CD8-positive, alpha-beta memory T cell (primary cell): ENCODE data around the gene AMPD3. TPM values are rescaled to one million over a fixed set of nuclear protein-coding genes. Genes with fewer than 3 reads are reported as not detected.
"Not testable (repeated sequence)": the region's sequence is repeated elsewhere in the genome, so short reads cannot be mapped to it uniquely, and the experiment has no call there.

Experiments
- CTCF ChIA-PET: fragments of 350-600 bp; sonication (Branson Sonifier 250); formaldehyde crosslinking; loops from one replicate; lab custom pipeline; 2021; ENCODE audit warnings: antibody characterized with exemption; lab: Charles Lee
- POLR2A ChIA-PET: fragments of 350-600 bp; sonication (Branson Sonifier 250); formaldehyde crosslinking; loops from one replicate; lab custom pipeline; 2021; ENCODE audit warnings: antibody characterized with exemption; lab: Charles Lee
- DNase-seq, 5 donors: peaks; one replicate each; pipeline versions ENCODE4 v3.0.0 to v3.0.0-alpha.2; 2020 to 2022; ENCODE audit warnings: mixed read lengths in 1 of 5
- H3K27ac ChIP-seq: one replicate; pipeline ENCODE4 v1.7.0; 2013; ENCODE audit warnings: low read depth, mild to moderate bottlenecking, low read length, moderate library complexity
- H3K27me3 ChIP-seq: 2 replicates; pipeline ENCODE4 v1.7.0; 2013; ENCODE audit warnings: low read length, mild to moderate bottlenecking; ENCODE audit not compliant: insufficient read depth, poor library complexity, severe bottlenecking
- H3K36me3 ChIP-seq: 2 replicates; pipeline ENCODE4 v1.7.0; 2013; ENCODE audit warnings: mild to moderate bottlenecking, low read length, moderate library complexity; ENCODE audit not compliant: insufficient read depth
- H3K4me1 ChIP-seq: 2 replicates; pipeline ENCODE4 v1.7.0; 2013; ENCODE audit warnings: mild to moderate bottlenecking, low read length, moderate library complexity; ENCODE audit not compliant: insufficient read depth
- H3K4me3 ChIP-seq: 2 replicates; pipeline ENCODE4 v1.7.0; 2013; ENCODE audit warnings: mild to moderate bottlenecking, low read length
- H3K9me3 ChIP-seq: 2 replicates; pipeline ENCODE4 v1.7.0; 2013; ENCODE audit warnings: mild to moderate bottlenecking, low read length
- H3K27ac Mint-ChIP-seq, 8 donors: one replicate each; pipeline ENCODE4 v1.8.0; 2020 to 2021; ENCODE audit warnings: mixed read lengths in 8 of 8, mild to moderate bottlenecking in 6 of 8, inconsistent platforms in 3 of 8, moderate library complexity in 3 of 8
- H3K27me3 Mint-ChIP-seq, 2 donors: one replicate each; pipeline ENCODE4 v1.8.0; 2020 to 2021; ENCODE audit warnings: mixed read lengths in 2 of 2, mild to moderate bottlenecking in 1 of 2, moderate library complexity in 1 of 2
- H3K36me3 Mint-ChIP-seq, 3 donors: one replicate each; pipeline ENCODE4 v1.8.0; 2020 to 2021; ENCODE audit warnings: mixed read lengths in 3 of 3, inconsistent platforms in 1 of 3, mild to moderate bottlenecking in 1 of 3
- H3K4me1 Mint-ChIP-seq, 3 donors: one replicate each; pipeline ENCODE4 v1.8.0; 2020 to 2021; ENCODE audit warnings: mixed read lengths in 3 of 3, inconsistent platforms in 1 of 3, mild to moderate bottlenecking in 1 of 3
- H3K4me3 Mint-ChIP-seq, 7 donors: one replicate each; pipeline ENCODE4 v1.8.0; 2020 to 2021; ENCODE audit warnings: mixed read lengths in 7 of 7, mild to moderate bottlenecking in 6 of 7, moderate library complexity in 4 of 7, inconsistent platforms in 2 of 7
- H3K9me3 Mint-ChIP-seq, 5 donors: one replicate each; pipeline ENCODE4 v1.8.0; 2020 to 2022; ENCODE audit warnings: mixed read lengths in 5 of 5, mild to moderate bottlenecking in 3 of 5, moderate library complexity in 2 of 5, inconsistent platforms in 1 of 5
- polyA plus RNA-seq: library from polyadenylated mRNA; unstranded; fragments of 300-500 nt; fragmentation: Illumina TruSeq; gene quantifications from one replicate; pipeline ENCODE4 v1.2.3, GENCODE V29; 2021
- total RNA-seq, 2 experiments: library from RNA; stranded (reverse); gene quantifications; one replicate each; pipeline ENCODE4 v1.2.3, GENCODE V29; 2021

The AMPD3 gene
- total and polyA plus RNA-seq, 3 experiments from 2014 or later: 10.8 to 12.2 (median 12.0) TPM

- H3K4me3 ChIP-seq: no peak overlapping the region
- Mint-ChIP-seq H3K36me3 (peaks cover 0 to 8% (median 2%) of the 10 kb centered on the region in 3 donors), H3K27me3 (peaks cover 7 to 18% of the 10 kb centered on the region in 2 donors), H3K4me1 (peaks cover 16 to 17% (median 16%) of the 10 kb centered on the region in 3 donors), H3K27ac (no peak overlapping the region), H3K9me3 (peaks cover 0 to 5% (median 1%) of the 10 kb centered on the region in 5 donors), H3K4me3 (no peak overlapping the region)
- H3K27ac ChIP-seq: no peak overlapping the region
- no peak for DNase-seq
- no peaks in the 10 kb centered on the region for H3K36me3 ChIP-seq
- H3K9me3 ChIP-seq: no peaks in the 10 kb centered on the region
- CTCF ChIA-PET: interaction anchor here (0.5 to 1.3 kb wide), 2 partner anchors 58 to 318 kb away, joined by 3 read pairs; no protein-coding TSS in a partner anchor
- POLR2A ChIA-PET: no interaction called here
- H3K4me1 ChIP-seq: peaks cover 11% of the 10 kb centered on the region
- no peaks in the 10 kb centered on the region for H3K27me3 ChIP-seq
These were observed 36.1 kb upstream of the AMPD3 start for GRCh38 chr11:10418950-10419310.

GRCh38 chr11:10426475-10426874, 28.6 kb upstream of the AMPD3 start:
- ChIA-PET POLR2A (no interaction called here), CTCF (interaction anchor here (2.2 to 2.9 kb wide), 2 partner anchors 13 to 115 kb away, joined by 7 to 9 read pairs; partner anchors contain the start of gene RNF141)
- Histone ChIP-seq H3K27ac (no peak overlapping the region), H3K4me1 (no peaks in the 10 kb centered on the region), H3K27me3 (no peaks in the 10 kb centered on the region), H3K9me3 (no peaks in the 10 kb centered on the region), H3K36me3 (no peaks in the 10 kb centered on the region), H3K4me3 (no peak overlapping the region)
- Mint-ChIP-seq H3K4me3 (no peak overlapping the region), H3K36me3 (peaks cover 0 to 13% (median 4%) of the 10 kb centered on the region in 3 donors), H3K27me3 (peaks cover 13 to 66% of the 10 kb centered on the region in 2 donors), H3K27ac (no peak overlapping the region), H3K9me3 (peaks cover 0 to 8% (median 4%) of the 10 kb centered on the region in 5 donors), H3K4me1 (no peaks in the 10 kb centered on the region)
- DNase-seq: no peak

GRCh38 chr11:10428453-10428852, 26.6 kb upstream of the AMPD3 start:
- Histone ChIP-seq H3K4me1 (no peaks in the 10 kb centered on the region), H3K27ac (no peak overlapping the region), H3K4me3 (no peak overlapping the region), H3K27me3 (no peaks in the 10 kb centered on the region), H3K9me3 (no peaks in the 10 kb centered on the region), H3K36me3 (no peaks in the 10 kb centered on the region)
- Mint-ChIP-seq H3K4me1 (no peaks in the 10 kb centered on the region), H3K9me3 (peaks cover 0 to 5% (median 4%) of the 10 kb centered on the region in 5 donors), H3K36me3 (peaks cover 0 to 14% (median 3%) of the 10 kb centered on the region in 3 donors), H3K4me3 (no peak overlapping the region), H3K27me3 (peaks cover 12 to 55% of the 10 kb centered on the region in 2 donors), H3K27ac (no peak overlapping the region)
- no peak for DNase-seq
- POLR2A ChIA-PET: interaction anchor here (0.6 kb wide), 1 partner anchor 31 kb away, joined by 3 read pairs; no protein-coding TSS in a partner anchor
- CTCF ChIA-PET: interaction anchor here (0.7 to 1.3 kb wide), 2 partner anchors 8 to 59 kb away, joined by 3 read pairs; no protein-coding TSS in a partner anchor

GRCh38 chr11:10429526-10429925, 25.5 kb upstream of the AMPD3 start:
- CTCF ChIA-PET: interaction anchor here (0.8 kb wide), 1 partner anchor 16 kb away, joined by 3 read pairs; no protein-coding TSS in a partner anchor
- H3K9me3 Mint-ChIP-seq: peaks cover 0 to 5% (median 2%) of the 10 kb centered on the region in 5 donors
- POLR2A ChIA-PET: no interaction called here

GRCh38 chr11:10432493-10432892, 22.6 kb upstream of the AMPD3 start:
- H3K27ac Mint-ChIP-seq: no peak overlapping the region
- H3K4me1 ChIP-seq: no peaks in the 10 kb centered on the region
- peaks cover 0 to 4% (median 2%) of the 10 kb centered on the region in 5 donors for H3K9me3 Mint-ChIP-seq
- no peaks in the 10 kb centered on the region for H3K9me3 ChIP-seq
- POLR2A ChIA-PET: no interaction called here
- no peak for DNase-seq
- H3K36me3 Mint-ChIP-seq: peaks cover 0 to 7% (median 3%) of the 10 kb centered on the region in 3 donors
- no peak overlapping the region for H3K4me3 Mint-ChIP-seq
- peaks cover 10 to 40% of the 10 kb centered on the region in 2 donors for H3K27me3 Mint-ChIP-seq
- H3K4me3 ChIP-seq: no peak overlapping the region
- H3K36me3 ChIP-seq: no peaks in the 10 kb centered on the region
- H3K27me3 ChIP-seq: no peaks in the 10 kb centered on the region
- no peak overlapping the region for H3K27ac ChIP-seq
- CTCF ChIA-PET: interaction anchor here (1.4 kb wide), 1 partner anchor 27 kb away, joined by 3 read pairs; no protein-coding TSS in a partner anchor
- no peaks in the 10 kb centered on the region for H3K4me1 Mint-ChIP-seq

More at GRCh38 chr11:10429526-10429925, 25.5 kb upstream of the AMPD3 start:
- Mint-ChIP-seq H3K4me1 (no peaks in the 10 kb centered on the region), H3K27me3 (peaks cover 10 to 52% of the 10 kb centered on the region in 2 donors), H3K27ac (no peak overlapping the region), H3K4me3 (no peak overlapping the region), H3K36me3 (peaks cover 0 to 7% (median 3%) of the 10 kb centered on the region in 3 donors)
- Histone ChIP-seq H3K36me3 (no peaks in the 10 kb centered on the region), H3K27ac (no peak overlapping the region), H3K27me3 (no peaks in the 10 kb centered on the region), H3K9me3 (no peaks in the 10 kb centered on the region), H3K4me3 (no peak overlapping the region), H3K4me1 (no peaks in the 10 kb centered on the region)
- DNase-seq: no peak

- Mint-ChIP-seq H3K36me3 (peaks cover 0 to 7% (median 3%) of the 10 kb centered on the region in 3 donors), H3K27me3 (peaks cover 10 to 37% of the 10 kb centered on the region in 2 donors), H3K4me1 (no peaks in the 10 kb centered on the region), H3K4me3 (no peak overlapping the region), H3K9me3 (peaks cover 0 to 4% (median 2%) of the 10 kb centered on the region in 5 donors), H3K27ac (no peak overlapping the region)
- ChIA-PET POLR2A (no interaction called here), CTCF (no interaction called here)
- Histone ChIP-seq H3K27ac (no peak overlapping the region), H3K36me3 (no peaks in the 10 kb centered on the region), H3K4me1 (no peaks in the 10 kb centered on the region), H3K4me3 (no peak overlapping the region), H3K27me3 (no peaks in the 10 kb centered on the region), H3K9me3 (no peaks in the 10 kb centered on the region)
- DNase-seq: no peak
These were observed 22.1 kb upstream of the AMPD3 start for GRCh38 chr11:10432971-10433370.

GRCh38 chr11:10436224-10436623, 18.8 kb upstream of the AMPD3 start:
- no peaks in the 10 kb centered on the region for H3K9me3 ChIP-seq
- no peak for DNase-seq
- H3K36me3 ChIP-seq: no peaks in the 10 kb centered on the region
- H3K27me3 Mint-ChIP-seq: peaks cover 3 to 6% of the 10 kb centered on the region in 2 donors
- no peaks in the 10 kb centered on the region for H3K4me1 ChIP-seq
- no peak overlapping the region for H3K27ac Mint-ChIP-seq
- CTCF ChIA-PET: interaction anchor here (0.9 kb wide), 1 partner anchor 20 kb away, joined by 3 read pairs; no protein-coding TSS in a partner anchor
- no peaks in the 10 kb centered on the region for H3K27me3 ChIP-seq
- peaks cover 0 to 4% (median 0%) of the 10 kb centered on the region in 3 donors for H3K36me3 Mint-ChIP-seq
- no peak overlapping the region for H3K4me3 ChIP-seq
- H3K4me3 Mint-ChIP-seq: no peak overlapping the region
- POLR2A ChIA-PET: interaction anchor here (0.7 kb wide), 1 partner anchor 105 kb away, joined by 3 read pairs; no protein-coding TSS in a partner anchor
- peaks cover 0 to 4% (median 2%) of the 10 kb centered on the region in 5 donors for H3K9me3 Mint-ChIP-seq
- no peak overlapping the region for H3K27ac ChIP-seq
- H3K4me1 Mint-ChIP-seq: peaks cover 0 to 5% (median 0%) of the 10 kb centered on the region in 3 donors

GRCh38 chr11:10436683-10437082, 18.4 kb upstream of the AMPD3 start:
- CTCF ChIA-PET: interaction anchor here (0.8 kb wide), 1 partner anchor 8 kb away, joined by 3 read pairs; no protein-coding TSS in a partner anchor
- H3K4me1 Mint-ChIP-seq, H3K36me3 ChIP-seq, H3K27ac ChIP-seq, H3K27ac Mint-ChIP-seq, H3K9me3 ChIP-seq, H3K4me3 ChIP-seq, POLR2A ChIA-PET, H3K4me3 Mint-ChIP-seq, H3K27me3 ChIP-seq, H3K4me1 ChIP-seq, H3K9me3 Mint-ChIP-seq, DNase-seq, H3K27me3 Mint-ChIP-seq, H3K36me3 Mint-ChIP-seq: not testable (repeated sequence)
